Measurements from ENCODE around the gene STX7.
"Not testable (repeated sequence)": the region's sequence is repeated elsewhere in the genome, so short reads cannot be mapped to it uniquely, and the experiment has no call there.

STX7 gene, protein sequence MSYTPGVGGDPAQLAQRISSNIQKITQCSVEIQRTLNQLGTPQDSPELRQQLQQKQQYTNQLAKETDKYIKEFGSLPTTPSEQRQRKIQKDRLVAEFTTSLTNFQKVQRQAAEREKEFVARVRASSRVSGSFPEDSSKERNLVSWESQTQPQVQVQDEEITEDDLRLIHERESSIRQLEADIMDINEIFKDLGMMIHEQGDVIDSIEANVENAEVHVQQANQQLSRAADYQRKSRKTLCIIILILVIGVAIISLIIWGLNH

DNA sequence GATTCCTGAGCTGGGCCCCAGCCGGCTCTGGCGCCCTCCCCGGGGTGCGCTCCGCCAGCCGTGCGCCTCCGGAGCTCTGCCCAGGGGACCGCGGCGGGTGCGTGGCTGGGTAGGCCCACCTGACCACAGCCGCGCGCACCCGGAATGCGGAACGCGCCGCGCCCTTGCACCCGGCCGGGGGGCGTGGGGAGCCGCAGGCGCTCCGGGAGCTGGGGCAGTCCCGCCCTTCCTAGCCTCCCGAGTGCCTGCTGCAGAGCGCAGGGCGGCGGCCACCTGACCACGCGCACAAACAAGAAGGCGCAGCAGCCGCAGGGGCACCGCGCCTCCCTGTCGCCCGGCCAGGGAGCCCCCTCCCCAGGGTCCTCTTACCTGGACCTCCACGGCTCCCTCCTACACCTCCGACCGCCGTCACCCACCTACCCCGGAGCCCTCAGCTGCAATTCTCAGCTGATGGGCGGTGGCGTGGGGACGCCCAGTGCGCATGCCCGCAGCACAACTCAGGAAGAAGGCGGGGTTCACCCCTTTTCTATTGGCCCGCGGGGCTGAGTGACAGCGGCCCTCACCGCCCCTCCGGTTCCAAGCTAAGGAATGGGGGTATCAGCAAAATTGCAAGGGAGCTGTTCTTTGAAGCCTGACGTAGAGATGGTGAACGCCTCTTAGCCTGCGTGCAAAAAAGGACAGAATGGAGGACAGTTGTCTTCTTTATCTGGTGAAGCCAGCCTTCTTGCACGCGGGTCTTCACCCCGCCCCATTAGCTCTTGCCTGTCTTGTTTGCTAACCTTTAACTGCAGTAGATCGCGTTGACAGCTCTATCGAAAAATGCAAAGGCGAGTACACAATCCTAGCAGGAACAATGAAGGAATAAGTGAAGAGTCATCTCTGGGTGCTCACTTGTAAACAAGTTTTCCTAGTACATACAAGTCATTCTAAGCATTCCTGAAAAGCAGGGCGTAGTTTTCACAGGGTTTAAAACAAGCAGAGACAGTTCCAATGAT lies at the start of gene STX7:
STX7 (minus strand) TSS at position 479 of the 995 bp plus-strand sequence. CDS start 9,586 bp downstream, outside the sequence.
- peak; percentile 86 to 87 for DNase-seq

DNA sequence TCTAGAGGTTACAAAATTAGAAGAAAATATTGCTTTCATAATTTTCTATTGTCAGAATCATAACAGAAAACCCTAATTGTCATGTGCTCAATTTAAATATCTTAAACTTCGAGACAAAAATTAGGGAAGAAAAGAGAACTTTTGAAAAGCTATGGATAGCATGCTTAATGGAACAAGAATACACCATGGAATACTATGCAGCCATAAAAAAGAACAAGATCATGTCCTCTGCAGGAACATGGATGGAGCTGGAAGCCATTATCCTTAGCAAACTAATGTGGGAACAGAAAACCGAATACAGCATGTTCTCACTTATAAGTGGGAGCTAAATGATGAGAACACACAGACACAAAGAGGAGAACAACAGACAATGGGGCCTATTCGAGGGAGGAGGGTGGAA lies 47.2 kb upstream of the STX7 start:
- not testable (repeated sequence) for DNase-seq

DNA sequence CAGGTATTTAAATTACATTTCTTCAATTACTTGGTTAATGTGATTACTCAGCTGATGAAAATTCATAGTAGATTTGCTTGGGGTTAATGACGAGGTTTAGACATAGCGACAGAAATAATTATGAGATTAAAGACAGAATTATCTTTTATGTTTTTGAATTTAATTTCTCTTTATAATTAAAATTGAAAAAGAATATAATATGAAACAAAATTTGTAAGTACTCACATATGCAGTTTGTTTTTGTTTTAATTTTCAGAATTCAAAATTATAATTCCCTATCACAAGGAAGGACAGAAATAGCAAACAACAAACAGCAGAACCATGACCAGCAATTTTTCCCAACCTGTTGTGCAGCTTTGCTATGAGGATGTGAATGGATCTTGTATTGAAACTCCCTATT lies 39.5 kb upstream of the STX7 start, which contains the start of gene TAAR8:
TAAR8 (plus strand) TSS at position 301 of the 400 bp plus-strand sequence; CDS start at position 322, 21 bp downstream.
- no peak for DNase-seq

DNA sequence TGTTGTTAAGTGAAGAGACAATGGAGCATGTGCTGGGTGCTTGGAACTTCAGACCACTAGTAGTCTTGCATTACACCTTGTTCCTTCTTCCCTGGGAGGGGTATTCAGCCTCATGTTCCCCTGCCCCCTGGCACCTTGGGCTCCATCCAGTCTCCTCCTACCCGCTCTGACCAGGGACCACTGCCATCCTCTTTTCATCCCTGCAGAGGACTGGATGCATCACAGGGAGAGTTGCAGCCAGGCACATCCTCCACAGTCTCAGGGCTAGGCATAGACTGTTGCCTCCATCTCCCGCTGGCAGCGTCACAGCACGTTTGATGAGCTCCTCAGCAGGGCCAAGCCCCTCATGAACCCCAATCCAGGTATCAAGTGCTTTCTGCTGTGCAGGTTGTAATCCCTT lies 38.3 kb upstream of the STX7 start:
- no peak for DNase-seq

DNA sequence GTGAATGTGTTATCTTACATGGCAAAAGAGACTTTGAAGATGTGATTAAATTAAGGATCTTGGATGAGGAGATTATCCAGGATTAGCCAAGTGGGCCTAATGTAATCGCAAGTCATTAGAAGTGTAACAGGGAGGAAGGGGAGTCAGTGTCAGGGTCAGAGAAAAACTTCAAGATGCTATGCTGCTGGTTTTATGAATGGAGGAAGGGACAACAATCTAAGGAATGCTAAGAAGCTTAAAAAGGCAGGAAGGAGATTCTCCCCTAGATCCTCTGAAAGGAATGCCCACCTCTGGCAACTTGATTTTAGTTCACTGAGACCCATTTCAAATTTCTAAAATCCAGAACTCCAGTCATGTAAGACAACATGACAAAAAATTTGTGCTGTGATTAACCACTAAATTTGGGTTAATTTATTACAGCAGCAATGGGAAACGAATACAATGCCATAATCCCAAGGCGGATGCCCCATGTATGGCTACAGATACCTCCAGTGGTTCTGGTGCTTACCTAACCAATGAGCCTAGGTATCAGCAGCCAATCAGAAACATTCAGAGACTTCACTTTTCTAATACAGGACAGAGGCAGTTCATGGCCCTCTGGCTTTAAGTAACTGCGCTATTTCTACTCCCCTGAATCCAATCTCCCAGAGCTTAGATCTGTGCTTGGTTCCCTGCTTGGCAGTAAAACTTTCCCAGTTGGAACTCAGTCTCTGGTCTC lies 36.0 kb upstream of the STX7 start:
- no peak for DNase-seq

DNA sequence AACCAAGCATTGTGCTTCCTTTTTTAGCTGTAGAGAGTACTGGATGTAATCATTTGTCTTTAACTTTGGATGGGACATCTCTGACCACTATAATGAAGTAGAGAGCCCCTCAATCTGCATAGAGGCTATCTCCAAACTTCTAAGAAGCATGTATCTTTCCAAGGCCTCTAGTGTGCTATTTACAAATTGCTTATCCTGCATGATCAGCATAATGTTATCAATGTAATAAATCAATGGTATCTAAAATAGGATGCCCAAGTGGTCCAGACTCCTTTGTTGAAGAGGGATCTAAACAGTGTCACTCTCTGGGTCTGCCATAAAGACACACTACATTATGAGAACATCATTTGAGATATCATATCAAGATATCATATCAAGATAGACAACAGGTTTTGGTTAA lies 31.9 kb upstream of the STX7 start:
- DNase-seq: no peak

DNA sequence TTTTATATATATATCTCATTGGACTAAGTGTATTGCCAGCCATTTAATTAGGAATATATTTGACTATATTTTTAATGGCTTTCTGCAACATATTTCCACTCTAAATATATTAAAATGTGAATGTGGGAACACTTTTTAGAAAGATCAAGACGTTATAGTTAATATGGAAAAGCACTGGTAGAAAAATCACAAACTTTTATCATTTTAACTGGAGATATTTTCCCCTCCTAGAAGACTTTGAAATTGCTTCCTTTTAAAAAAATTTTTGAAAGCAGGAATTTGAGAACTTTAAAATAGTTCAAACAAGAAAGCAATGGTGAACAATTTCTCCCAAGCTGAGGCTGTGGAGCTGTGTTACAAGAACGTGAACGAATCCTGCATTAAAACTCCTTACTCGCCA lies 25.1 kb upstream of the STX7 start, which contains the start of gene TAAR9:
TAAR9 (plus strand) TSS at position 301 of the 400 bp plus-strand sequence; CDS start at position 314, 13 bp downstream.
- no peak for DNase-seq

DNA sequence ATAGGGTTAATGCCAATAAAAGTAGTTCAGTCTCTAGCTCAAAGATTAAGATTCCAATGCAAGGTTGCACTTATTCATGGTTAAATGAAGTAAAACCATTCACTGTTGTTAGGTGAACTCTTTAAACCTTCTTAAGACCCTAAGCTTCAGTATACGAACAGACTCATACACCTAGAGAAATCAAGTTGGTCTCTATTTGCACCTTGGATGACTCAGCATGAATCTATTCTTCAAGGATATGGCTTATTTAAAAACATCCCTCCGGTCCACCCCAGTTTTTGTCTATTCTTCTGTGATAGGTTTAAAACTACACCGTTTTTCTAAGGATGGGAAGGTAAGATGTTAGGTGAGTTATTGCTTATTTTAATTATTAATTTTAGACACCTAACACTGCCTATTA lies 24.2 kb upstream of the STX7 start:
- no peak for DNase-seq

DNA sequence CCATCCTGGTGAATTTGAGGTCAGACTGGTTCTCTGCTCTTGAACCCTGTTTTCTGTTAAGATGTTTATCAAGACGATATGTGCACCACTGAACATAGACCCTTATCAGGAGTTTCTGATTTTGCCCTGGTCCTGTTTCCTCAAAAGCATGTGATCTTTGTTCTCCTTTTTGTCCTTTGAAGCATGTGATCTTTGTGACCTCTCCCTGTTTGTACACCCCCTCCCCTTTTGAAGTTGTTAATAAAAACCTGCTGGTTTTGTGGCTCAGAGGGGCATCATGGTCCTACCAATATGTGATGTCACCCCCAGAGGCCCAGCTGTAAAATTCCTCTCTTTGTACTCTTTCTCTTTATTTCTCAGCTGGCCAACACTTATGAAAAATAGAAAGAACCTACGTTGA lies 21.6 kb upstream of the STX7 start:
- not testable (repeated sequence) for DNase-seq

DNA sequence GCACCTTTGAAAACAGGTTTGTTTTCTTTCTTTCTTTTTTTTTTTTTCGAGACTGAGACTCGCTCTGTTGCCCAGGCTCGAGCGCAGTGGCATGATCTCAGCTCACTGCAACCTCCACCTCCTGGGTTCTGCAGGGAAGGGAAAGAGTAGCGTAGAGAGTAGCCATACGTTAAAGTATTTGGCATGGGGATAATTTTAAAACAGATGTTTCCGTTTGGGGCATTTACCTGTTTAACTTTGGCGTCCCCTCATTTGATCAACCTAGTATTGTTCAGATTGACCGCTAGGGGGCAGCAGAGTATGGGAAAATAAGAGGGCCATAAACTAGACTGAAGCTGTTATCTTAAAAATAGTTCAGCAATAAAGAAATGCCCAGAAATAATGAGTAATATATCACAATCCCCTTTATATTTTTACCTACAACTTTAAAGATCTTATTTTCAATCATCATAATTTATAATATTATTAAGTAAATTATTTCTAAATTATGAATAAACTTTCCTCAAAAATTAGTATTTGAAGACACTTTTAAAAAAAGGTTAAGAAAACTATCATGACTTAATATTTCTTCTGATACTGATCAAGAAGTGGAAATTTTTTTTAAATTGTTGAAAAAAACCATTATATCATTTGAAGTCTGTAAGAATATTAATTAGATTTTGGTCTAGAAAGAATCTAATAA lies 17.5 kb upstream of the STX7 start:
- DNase-seq: peak; percentile 43 to 83

DNA sequence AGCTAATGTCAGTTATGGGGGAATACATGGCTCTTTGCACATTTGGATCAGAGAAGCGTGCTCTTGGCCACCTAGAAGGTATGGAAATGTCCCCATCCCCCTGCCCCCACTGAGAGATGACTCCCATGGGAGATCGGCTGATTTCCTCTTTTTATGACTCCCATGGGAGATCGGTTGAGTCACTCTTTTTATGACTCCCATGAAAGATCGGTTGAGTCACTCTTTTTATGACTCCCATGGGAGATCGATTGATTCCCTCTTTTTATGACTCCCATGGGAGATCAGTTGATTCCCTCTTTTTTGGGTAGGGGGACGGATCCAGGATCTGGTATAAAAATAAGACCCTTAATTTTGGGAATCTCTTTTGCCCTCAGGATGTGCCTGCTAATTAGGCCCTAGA lies 14.9 kb upstream of the STX7 start:
- no peak for DNase-seq

DNA sequence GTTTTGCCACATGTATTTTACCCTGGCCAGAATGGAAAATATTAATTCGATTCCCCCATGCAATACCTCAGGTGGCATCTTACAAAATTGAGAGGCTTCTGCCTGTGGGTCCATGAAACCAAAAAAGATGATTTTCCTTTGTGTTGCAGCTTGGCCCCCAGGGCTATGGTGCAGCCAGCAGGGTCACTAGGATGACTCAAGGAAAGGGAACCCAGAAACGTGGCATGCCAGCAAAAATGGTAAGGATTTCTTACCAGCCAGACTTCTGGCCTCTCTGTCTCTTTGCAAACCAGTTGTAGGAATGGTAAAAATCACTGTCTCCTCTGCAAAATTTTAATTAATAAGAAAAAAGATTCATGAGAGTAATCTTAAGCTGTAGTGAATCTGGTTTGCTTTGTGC lies 13.5 kb upstream of the STX7 start:
- no peak for DNase-seq

DNA sequence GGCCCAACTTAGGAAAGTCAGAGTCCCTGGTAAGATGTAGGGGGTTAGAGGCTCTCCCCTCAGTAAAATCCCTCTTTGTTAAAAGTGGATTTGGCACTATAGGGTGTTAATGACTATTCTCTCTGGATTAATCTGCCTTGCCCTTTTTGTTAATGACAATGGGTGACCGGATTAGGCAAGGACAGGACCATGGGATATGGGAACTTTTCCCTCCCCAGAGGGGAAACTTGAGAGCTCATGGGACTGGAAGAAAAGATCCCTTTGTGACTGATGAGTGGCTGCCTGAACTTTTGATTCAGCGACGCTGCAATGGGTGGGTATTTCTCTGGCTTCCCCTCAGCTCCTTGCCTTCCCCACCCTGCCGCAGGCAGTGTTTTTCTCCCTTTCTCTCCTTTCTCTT lies 12.9 kb upstream of the STX7 start:
- no peak for DNase-seq

DNA sequence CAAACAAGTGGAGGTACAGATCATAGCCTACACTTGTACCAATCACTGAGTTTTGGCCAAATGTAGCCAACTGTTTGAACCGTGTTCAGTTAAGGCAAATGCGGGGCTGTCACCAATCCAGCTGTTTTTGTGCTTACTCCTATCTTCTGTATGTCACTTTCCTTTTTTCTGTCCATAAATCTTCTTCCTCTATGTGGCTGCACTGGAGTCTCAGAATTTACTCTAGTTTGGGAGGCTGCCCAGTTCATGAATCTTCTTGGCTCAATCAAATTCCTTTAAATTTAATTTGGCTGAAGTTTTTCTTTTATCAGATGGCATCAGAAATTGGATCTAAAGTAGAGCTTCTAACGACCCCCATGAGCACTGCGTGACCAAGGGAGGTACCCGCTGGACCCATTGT lies 11.7 kb upstream of the STX7 start:
- no peak for DNase-seq

DNA sequence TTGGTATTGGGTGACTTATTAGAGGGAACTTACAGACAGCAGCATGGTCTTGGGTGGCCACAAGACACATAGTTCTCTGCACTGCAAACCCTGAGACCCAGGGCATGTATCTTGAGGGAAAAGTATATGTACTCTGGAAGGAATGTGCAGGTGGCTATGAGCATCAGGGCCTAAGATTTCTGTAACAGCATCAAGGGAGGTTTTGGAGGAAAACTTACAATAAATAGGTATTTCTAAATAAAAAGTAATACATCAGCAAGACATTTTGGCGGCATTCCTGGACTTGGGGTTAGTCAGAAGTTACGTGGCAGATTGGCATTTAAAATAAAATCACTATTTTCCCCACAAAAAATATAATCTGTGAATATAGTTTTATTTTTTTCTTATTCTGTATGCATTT lies 8.0 kb upstream of the STX7 start:
- DNase-seq: no peak

DNA sequence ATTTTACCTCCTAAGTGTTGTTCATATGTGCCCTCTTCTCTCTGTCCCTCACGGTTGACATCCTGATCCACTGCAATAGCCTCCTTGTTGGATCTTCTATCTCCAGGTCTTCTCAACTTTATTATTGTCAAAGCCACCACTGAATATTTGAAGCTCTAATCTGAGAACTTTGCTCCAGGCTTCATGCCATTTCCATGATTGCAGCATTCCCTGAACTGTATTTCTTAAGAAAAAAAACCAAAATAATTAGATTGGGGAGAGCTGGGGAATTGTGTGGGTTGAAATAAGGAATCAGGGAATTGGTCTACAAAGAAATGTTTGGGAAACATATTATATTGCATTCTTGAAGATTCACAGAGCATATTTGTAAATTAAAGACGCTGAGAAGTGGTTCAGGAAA lies 2.5 kb upstream of the STX7 start:
- no peak for DNase-seq

DNA sequence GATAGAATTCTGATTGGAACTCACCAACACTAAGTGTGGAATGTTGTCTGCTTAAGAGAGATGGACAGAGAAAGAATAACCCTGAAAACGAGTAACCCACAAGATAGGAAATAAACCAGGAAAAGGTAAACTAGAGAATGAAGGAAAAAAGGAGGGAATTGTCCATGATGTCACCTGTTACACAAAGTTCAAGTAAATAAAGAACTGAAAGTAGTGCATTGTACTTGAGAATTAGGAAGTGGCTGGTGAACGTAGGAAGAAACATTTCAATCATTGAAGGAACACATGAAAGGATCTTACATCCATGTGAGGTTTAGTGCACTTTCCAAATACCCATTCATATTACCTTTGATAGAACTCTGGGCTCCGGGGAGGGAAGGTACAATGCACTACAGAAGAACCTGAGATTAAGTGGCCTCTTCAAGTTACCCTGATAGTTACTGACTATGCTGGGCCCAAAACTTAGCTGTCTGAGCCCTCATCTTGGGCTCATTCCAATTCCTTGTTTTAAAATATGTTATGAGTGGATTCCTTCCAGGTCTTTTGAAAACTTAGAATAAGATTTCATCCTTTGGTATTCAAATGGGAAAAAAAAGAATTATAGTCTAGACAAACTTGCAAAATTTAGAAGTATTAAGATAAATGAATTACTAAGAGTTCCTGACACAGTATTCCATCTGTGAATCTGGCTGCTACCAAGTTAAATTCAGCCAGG lies 1.1 kb upstream of the STX7 start:
- peak; percentile 57 to 75 for DNase-seq

DNA sequence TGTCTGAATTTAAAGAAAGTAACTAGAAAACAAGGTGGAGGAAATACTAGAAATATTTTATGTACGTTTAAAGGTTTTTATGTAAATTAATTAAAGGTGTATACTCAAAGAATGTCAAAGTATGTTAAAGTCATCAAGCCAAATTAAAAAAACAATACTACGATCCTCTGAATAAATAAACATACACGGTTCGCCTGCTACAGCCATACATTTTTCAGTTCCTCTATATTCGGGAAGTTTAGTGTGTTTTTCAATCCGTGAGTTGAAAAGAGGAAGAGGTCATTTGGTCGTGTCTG lies 626 bp downstream of the STX7 start:
- DNase-seq: no peak

DNA sequence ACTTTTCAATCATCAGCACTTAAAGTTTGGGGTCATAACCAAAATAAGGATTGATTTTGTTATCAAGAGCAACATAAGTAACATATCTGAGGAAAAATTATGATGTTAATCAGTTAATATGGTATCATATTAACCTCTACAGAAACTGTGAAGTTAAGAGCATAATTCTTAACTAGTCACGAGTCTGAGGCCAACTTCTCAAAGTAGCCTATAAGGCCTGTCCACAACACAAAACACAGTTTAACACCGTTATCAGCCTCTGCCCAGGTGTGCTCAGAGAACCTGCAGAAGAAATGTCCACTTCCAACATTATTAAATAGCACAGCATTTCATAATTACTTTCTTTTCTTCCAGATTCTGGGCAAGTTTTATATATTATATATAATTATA lies 1.1 kb downstream of the STX7 start:
- DNase-seq: no peak

DNA sequence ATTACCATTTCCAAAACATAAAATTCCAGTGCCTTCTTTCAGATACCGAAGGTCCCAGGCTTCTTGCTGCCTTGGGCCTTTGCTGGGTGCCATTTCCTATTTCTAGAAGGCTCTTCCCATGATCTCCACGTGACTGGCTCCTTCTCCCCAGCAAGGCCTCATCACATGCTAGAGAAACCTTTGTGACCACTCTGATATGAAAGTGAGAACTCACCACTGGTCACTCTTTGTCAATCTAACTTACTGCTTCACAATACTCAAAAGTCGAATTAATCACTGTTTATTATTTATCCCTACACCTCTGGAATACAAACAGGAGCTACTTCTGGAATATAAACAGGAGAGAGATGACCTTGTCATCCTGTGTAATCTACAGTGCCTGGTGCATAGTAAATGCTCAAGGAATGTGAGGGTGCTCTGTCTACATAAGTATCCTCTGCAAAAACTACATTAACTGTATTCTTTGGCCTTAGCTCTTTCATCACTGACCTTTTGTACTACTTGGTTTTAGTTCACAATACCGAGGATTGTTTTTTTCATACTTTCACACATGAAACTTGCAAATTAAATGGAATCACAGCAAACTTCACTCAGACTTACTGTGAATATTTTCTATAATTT lies 1.6 kb downstream of the STX7 start:
- DNase-seq: peak; percentile 50 to 80
